Measurements from ENCODE around the gene PTPRQ. TPM values are rescaled to one million over a fixed set of nuclear protein-coding genes. Genes with fewer than 3 reads are reported as not detected.

Gene PTPRQ
- total RNA-seq, 5 donors from 2014 or later (not counting 1 experiment from before 2014, with no cell fraction given), result not detected

DNA sequence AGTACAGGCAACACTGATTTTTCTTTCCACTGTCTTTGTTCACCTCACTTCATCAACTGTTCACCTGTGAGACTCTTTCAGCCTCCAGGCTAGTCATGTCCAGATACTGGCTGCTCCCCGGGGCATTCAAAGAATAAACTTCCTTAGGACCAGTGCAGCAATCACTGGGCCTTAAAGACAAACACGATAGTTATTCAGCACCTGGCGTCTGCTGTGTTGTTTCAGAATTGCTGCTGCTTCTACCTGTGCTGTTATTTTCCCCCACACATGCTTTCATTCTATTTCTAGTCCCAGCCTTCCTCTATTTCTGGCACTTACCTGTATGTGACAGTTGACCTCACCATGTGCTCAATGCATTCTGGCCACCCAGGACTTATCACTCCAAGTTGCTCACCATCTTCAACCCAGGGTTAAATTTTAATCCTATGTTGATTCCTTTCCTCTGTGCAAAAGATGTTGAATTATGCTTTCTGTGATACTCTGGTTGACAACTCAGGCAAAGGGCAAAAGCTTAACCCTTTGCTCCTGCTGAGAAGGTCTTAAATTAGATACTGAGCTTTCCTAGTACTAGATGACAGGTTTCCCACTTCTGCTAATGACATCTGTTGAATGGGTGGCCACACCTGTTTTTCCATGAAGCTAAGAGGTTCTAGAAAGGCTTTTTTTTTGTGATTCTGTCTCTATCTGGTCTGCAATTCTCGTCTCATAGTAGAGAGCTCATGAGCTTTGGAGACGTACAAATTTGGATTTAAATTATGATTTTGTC is 41.4 kb downstream of the PTPRQ start:
- CTCF ChIA-PET, result no interaction called here
- Mint-ChIP-seq H3K36me3 (no peaks in the 10 kb centered on the region), H3K4me1 (no peaks in the 10 kb centered on the region)

DNA sequence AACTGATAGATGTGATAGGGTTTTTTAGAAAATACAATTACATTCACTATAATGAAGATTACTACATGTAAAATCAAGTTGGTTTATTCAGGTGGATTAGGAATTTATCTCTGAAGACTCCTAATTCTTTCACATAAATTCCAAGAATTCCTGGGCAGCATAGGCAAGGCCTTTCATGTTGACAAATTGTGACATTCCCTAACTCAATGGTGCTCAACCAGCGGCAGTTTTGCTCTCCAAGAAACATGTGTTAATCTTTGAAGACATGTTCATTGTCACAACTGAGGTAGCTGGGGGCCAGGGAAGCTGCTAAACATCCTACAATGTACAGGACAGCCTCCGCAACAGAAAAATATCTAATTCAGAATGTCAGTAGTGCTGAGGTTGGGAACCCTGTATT is 46.3 kb downstream of the PTPRQ start:
- Histone ChIP-seq H3K4me1 (ENCODE audit: control insufficient read depth in 1 of 2, extremely low read depth in 1 of 2, insufficient read depth in 2 of 2, low read length in 2 of 2) (no peaks in the 10 kb centered on the region), H3K4me3 (ENCODE audit: control insufficient read depth in 1 of 2, extremely low read depth in 1 of 2, low read length in 1 of 2) (no peak overlapping the region), H3K36me3 (ENCODE audit: control insufficient read depth in 2 of 2, extremely low read depth in 1 of 2, insufficient read depth in 1 of 2, low read length in 1 of 2) (no peaks in the 10 kb centered on the region), H3K27me3 (replicated peaks in 1 of 2; ENCODE audit: control insufficient read depth in 2 of 2, extremely low read depth in 1 of 2, insufficient read depth in 2 of 2, low read length in 1 of 2) (no peaks in the 10 kb centered on the region), H3K27ac (ENCODE audit: low read length) (no peak overlapping the region), H3K9me3 (no peaks in the 10 kb centered on the region)
- H3K27ac Mint-ChIP-seq, result no peak overlapping the region
- ChIA-PET CTCF (no interaction called here), POLR2A (no interaction called here)
- DNase-seq (no peak), ATAC-seq (replicated peaks in 1 of 4) (no peak)
- peaks cover 0 to 4% (median 2%) of the 10 kb centered on the region in 3 donors for H3K9me3 Mint-ChIP-seq
- WGBS (ENCODE audit: insufficient coverage), result 40% methylated on average over 1 of the region's 2 CpGs
- H3K36me3 Mint-ChIP-seq, result no peaks in the 10 kb centered on the region
- no peaks in the 10 kb centered on the region for H3K4me1 Mint-ChIP-seq
- H3K4me3 Mint-ChIP-seq, result no peak overlapping the region
- no peaks in the 10 kb centered on the region for H3K27me3 Mint-ChIP-seq

More for the DNA sequence above, 41.4 kb downstream of the PTPRQ start:
- Histone ChIP-seq H3K4me1 (ENCODE audit: control insufficient read depth in 1 of 2, extremely low read depth in 1 of 2, insufficient read depth in 2 of 2, low read length in 2 of 2) (no peaks in the 10 kb centered on the region), H3K36me3 (ENCODE audit: control insufficient read depth in 2 of 2, extremely low read depth in 1 of 2, insufficient read depth in 1 of 2, low read length in 1 of 2) (no peaks in the 10 kb centered on the region), H3K27me3 (replicated peaks in 1 of 2; ENCODE audit: control insufficient read depth in 2 of 2, extremely low read depth in 1 of 2, insufficient read depth in 2 of 2, low read length in 1 of 2) (no peaks in the 10 kb centered on the region), H3K4me3 (ENCODE audit: control insufficient read depth in 1 of 2, extremely low read depth in 1 of 2, low read length in 1 of 2) (no peak overlapping the region), H3K9me3 (no peaks in the 10 kb centered on the region), H3K27ac (ENCODE audit: low read length) (no peak overlapping the region)
- DNase-seq, result no peak
- POLR2A ChIA-PET, result no interaction called here
- no peak overlapping the region for H3K4me3 Mint-ChIP-seq
- WGBS (ENCODE audit: insufficient coverage), result 86% methylated on average over 3 of the region's 5 CpGs
- peaks cover 0 to 6% (median 6%) of the 10 kb centered on the region in 3 donors for H3K9me3 Mint-ChIP-seq
- H3K27ac Mint-ChIP-seq, result no peak overlapping the region
- ATAC-seq (replicated peaks in 1 of 4), result no peak
- no peaks in the 10 kb centered on the region for H3K27me3 Mint-ChIP-seq

- Mint-ChIP-seq H3K27me3 (no peaks in the 10 kb centered on the region), H3K4me3 (no peak overlapping the region), H3K9me3 (no peaks in the 10 kb centered on the region), H3K4me1 (no peaks in the 10 kb centered on the region), H3K36me3 (no peaks in the 10 kb centered on the region), H3K27ac (no peak overlapping the region)
- Histone ChIP-seq H3K27me3 (replicated peaks in 1 of 2; ENCODE audit: control insufficient read depth in 2 of 2, extremely low read depth in 1 of 2, insufficient read depth in 2 of 2, low read length in 1 of 2) (no peaks in the 10 kb centered on the region), H3K4me1 (ENCODE audit: control insufficient read depth in 1 of 2, extremely low read depth in 1 of 2, insufficient read depth in 2 of 2, low read length in 2 of 2) (no peaks in the 10 kb centered on the region), H3K36me3 (ENCODE audit: control insufficient read depth in 2 of 2, extremely low read depth in 1 of 2, insufficient read depth in 1 of 2, low read length in 1 of 2) (no peaks in the 10 kb centered on the region), H3K27ac (ENCODE audit: low read length) (no peak overlapping the region), H3K4me3 (ENCODE audit: control insufficient read depth in 1 of 2, extremely low read depth in 1 of 2, low read length in 1 of 2) (no peak overlapping the region), H3K9me3 (no peaks in the 10 kb centered on the region)
- ChIA-PET CTCF (no interaction called here), POLR2A (no interaction called here)
- DNase-seq (no peak), ATAC-seq (replicated peaks in 1 of 4) (no peak)
These were observed 47.1 kb downstream of the PTPRQ start for GRCh38 chr12:80491166-80491565.

DNA sequence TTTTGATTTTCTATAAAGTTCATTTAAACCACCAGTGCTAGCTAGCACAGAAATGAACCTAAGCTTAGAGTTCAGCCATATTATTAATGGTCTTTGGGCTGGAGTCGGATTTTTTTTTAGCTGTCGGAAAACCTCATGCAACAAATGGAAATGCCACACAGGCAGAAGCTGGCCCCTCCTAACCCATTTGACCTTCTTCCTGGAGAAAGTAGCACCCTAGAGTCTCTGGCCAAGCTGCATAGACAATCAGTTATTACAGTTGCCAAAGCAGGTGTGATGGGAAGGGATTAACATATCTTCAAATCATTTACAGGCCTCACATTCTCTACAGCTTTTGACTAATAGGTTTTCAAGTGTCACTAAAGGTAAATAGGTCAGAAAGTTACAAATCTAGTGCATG is 49.4 kb downstream of the PTPRQ start:
- H3K36me3 ChIP-seq (ENCODE audit: control insufficient read depth in 2 of 2, extremely low read depth in 1 of 2, insufficient read depth in 1 of 2, low read length in 1 of 2), result no peaks in the 10 kb centered on the region
- ChIA-PET POLR2A (no interaction called here), CTCF (no interaction called here)
- DNase-seq (no peak), ATAC-seq (replicated peaks in 1 of 4) (no peak)
- H3K27me3 ChIP-seq (replicated peaks in 1 of 2; ENCODE audit: control insufficient read depth in 2 of 2, extremely low read depth in 1 of 2, insufficient read depth in 2 of 2, low read length in 1 of 2), result no peaks in the 10 kb centered on the region
- Mint-ChIP-seq H3K27ac (no peak overlapping the region), H3K27me3 (no peaks in the 10 kb centered on the region), H3K36me3 (no peaks in the 10 kb centered on the region), H3K9me3 (peaks cover 0 to 4% (median 0%) of the 10 kb centered on the region in 3 donors), H3K4me3 (no peak overlapping the region), H3K4me1 (no peaks in the 10 kb centered on the region)
- H3K27ac ChIP-seq (ENCODE audit: low read length), result no peak overlapping the region
- H3K4me1 ChIP-seq (ENCODE audit: control insufficient read depth in 1 of 2, extremely low read depth in 1 of 2, insufficient read depth in 2 of 2, low read length in 2 of 2), result no peaks in the 10 kb centered on the region
- no peak overlapping the region for H3K4me3 ChIP-seq (ENCODE audit: control insufficient read depth in 1 of 2, extremely low read depth in 1 of 2, low read length in 1 of 2)
- WGBS (ENCODE audit: insufficient coverage), result 80% methylated on average over 1 of the region's 2 CpGs
- no peaks in the 10 kb centered on the region for H3K9me3 ChIP-seq

DNA sequence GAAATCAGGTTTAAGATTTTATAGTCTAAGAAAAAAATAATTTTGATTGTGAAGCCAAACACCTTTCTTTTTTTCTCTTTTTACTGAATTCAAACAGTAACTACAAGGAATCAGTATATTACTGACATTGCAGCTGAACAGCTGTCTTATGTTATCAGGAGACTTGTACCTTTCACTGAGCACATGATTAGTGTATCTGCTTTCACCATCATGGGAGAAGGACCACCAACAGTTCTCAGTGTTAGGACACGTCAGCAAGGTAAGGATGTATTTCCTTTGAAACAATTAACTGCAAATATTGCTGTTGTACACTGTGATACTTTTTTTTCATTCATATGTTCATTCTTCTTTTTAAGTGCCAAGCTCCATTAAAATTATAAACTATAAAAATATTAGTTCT is 50.8 kb downstream of the PTPRQ start:
- H3K27ac Mint-ChIP-seq, result no peak overlapping the region
- Histone ChIP-seq H3K4me3 (ENCODE audit: control insufficient read depth in 1 of 2, extremely low read depth in 1 of 2, low read length in 1 of 2) (no peak overlapping the region), H3K27me3 (replicated peaks in 1 of 2; ENCODE audit: control insufficient read depth in 2 of 2, extremely low read depth in 1 of 2, insufficient read depth in 2 of 2, low read length in 1 of 2) (no peaks in the 10 kb centered on the region), H3K27ac (ENCODE audit: low read length) (no peak overlapping the region), H3K9me3 (no peaks in the 10 kb centered on the region), H3K4me1 (ENCODE audit: control insufficient read depth in 1 of 2, extremely low read depth in 1 of 2, insufficient read depth in 2 of 2, low read length in 2 of 2) (no peaks in the 10 kb centered on the region), H3K36me3 (ENCODE audit: control insufficient read depth in 2 of 2, extremely low read depth in 1 of 2, insufficient read depth in 1 of 2, low read length in 1 of 2) (no peaks in the 10 kb centered on the region)
- ATAC-seq (replicated peaks in 1 of 4) (no peak), DNase-seq (no peak)
- no CpG with 5 or more reads among the region's 1 CpG for WGBS (ENCODE audit: insufficient coverage)
- no peaks in the 10 kb centered on the region for H3K36me3 Mint-ChIP-seq
- no peaks in the 10 kb centered on the region for H3K4me1 Mint-ChIP-seq
- no peak overlapping the region for H3K4me3 Mint-ChIP-seq
- ChIA-PET POLR2A (no interaction called here), CTCF (no interaction called here)
- peaks cover 0 to 4% (median 0%) of the 10 kb centered on the region in 3 donors for H3K9me3 Mint-ChIP-seq
- no peaks in the 10 kb centered on the region for H3K27me3 Mint-ChIP-seq

- Mint-ChIP-seq H3K27ac (no peak overlapping the region), H3K4me3 (no peak overlapping the region), H3K27me3 (no peaks in the 10 kb centered on the region), H3K4me1 (no peaks in the 10 kb centered on the region), H3K9me3 (peaks cover 0 to 4% (median 0%) of the 10 kb centered on the region in 3 donors), H3K36me3 (no peaks in the 10 kb centered on the region)
- Histone ChIP-seq H3K36me3 (ENCODE audit: control insufficient read depth in 2 of 2, extremely low read depth in 1 of 2, insufficient read depth in 1 of 2, low read length in 1 of 2) (no peaks in the 10 kb centered on the region), H3K27ac (ENCODE audit: low read length) (no peak overlapping the region), H3K9me3 (no peaks in the 10 kb centered on the region), H3K27me3 (replicated peaks in 1 of 2; ENCODE audit: control insufficient read depth in 2 of 2, extremely low read depth in 1 of 2, insufficient read depth in 2 of 2, low read length in 1 of 2) (no peaks in the 10 kb centered on the region), H3K4me3 (ENCODE audit: control insufficient read depth in 1 of 2, extremely low read depth in 1 of 2, low read length in 1 of 2) (no peak overlapping the region), H3K4me1 (ENCODE audit: control insufficient read depth in 1 of 2, extremely low read depth in 1 of 2, insufficient read depth in 2 of 2, low read length in 2 of 2) (no peaks in the 10 kb centered on the region)
- WGBS (ENCODE audit: insufficient coverage), result no CpG with 5 or more reads among the region's 2 CpGs
- ATAC-seq (replicated peaks in 1 of 4), result no peak
- CTCF ChIA-PET, result no interaction called here
- DNase-seq, result no peak
- POLR2A ChIA-PET, result no interaction called here
These were observed 54.2 kb downstream of the PTPRQ start for GRCh38 chr12:80498059-80498728.

All from T-cell (primary cell).